ENCODE data around the gene KMT2E. TPM values are rescaled to one million over a fixed set of nuclear protein-coding genes. Genes with fewer than 3 reads are reported as not detected.

The KMT2E gene
- total RNA-seq, 2 donors from 2014 or later = 48.5 to 67.2 TPM

DNA sequence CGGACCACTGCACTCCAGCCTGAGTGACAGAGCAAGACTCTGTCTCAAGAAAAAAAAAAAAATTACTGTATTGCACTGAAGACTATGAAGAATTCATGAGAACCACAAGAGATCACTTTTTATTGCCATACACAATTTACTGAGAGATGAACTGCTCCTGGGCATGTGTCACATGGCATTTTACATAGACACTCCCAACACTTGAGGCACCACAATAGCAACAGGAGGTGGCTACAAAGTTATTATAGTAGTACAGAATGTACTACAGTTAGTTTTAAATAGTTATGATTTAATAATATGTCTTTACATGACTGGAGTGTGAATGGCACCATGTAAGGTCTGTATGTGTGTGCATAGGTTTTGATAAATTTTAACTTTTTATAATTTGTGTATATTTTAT lies 70.6 kb downstream of the KMT2E start:
- ATAC-seq (no peak), DNase-seq (no peak)
- 94 to 100% methylated on average over 1 of the region's 1 CpG for WGBS, 2 donors
- Histone ChIP-seq H3K36me3 (replicated peaks in 1 of 2; ENCODE audit: insufficient read depth in 1 of 2, low read depth in 2 of 2) (peaks cover 0 to 26% of the 10 kb centered on the region in 2 donors), H3K4me1 (no peaks in the 10 kb centered on the region), H3K4me3 (no peak overlapping the region), H3K27me3 (no peaks in the 10 kb centered on the region), H3K27ac (no peak overlapping the region), H3K9me3 (no peaks in the 10 kb centered on the region)
- intact Hi-C loops (cut with DNase I) = no loop called here
- TF ChIP-seq, protein P1, sequence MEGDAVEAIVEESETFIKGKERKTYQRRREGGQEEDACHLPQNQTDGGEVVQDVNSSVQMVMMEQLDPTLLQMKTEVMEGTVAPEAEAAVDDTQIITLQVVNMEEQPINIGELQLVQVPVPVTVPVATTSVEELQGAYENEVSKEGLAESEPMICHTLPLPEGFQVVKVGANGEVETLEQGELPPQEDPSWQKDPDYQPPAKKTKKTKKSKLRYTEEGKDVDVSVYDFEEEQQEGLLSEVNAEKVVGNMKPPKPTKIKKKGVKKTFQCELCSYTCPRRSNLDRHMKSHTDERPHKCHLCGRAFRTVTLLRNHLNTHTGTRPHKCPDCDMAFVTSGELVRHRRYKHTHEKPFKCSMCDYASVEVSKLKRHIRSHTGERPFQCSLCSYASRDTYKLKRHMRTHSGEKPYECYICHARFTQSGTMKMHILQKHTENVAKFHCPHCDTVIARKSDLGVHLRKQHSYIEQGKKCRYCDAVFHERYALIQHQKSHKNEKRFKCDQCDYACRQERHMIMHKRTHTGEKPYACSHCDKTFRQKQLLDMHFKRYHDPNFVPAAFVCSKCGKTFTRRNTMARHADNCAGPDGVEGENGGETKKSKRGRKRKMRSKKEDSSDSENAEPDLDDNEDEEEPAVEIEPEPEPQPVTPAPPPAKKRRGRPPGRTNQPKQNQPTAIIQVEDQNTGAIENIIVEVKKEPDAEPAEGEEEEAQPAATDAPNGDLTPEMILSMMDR (IDR thresholded peaks at IDR 0.05) = no peak
- TF ChIP-seq POLR2A (IDR thresholded peaks at IDR 0.05) = no peak

DNA sequence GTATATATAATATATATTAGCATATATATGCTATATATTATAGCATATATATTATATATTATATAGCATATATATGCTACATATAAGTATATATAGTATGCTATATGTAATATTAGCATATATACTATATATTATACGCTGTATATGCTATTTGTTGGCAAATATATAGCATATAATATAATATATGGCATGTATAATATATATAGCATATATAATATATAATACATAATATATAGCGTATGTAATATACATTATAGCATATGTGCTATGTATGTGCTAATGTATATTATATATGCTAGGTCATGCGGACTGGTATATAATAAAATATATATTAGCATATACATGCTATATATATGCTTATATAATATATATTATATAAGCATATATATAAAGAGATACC lies 72.8 kb downstream of the KMT2E start:
- Histone ChIP-seq H3K27ac (no peak overlapping the region), H3K27me3 (no peaks in the 10 kb centered on the region), H3K4me3 (no peak overlapping the region), H3K9me3 (no peaks in the 10 kb centered on the region), H3K36me3 (replicated peaks in 1 of 2; ENCODE audit: insufficient read depth in 1 of 2, low read depth in 2 of 2) (peaks cover 0 to 20% of the 10 kb centered on the region in 2 donors), H3K4me1 (no peaks in the 10 kb centered on the region)
- DNase-seq (no peak), ATAC-seq (no peak)
- TF ChIP-seq, protein P1 (IDR thresholded peaks at IDR 0.05) = no peak
- no peak for TF ChIP-seq POLR2A (IDR thresholded peaks at IDR 0.05)
- intact Hi-C loops (cut with DNase I) = no loop called here
- 95 to 97% methylated on average over 3 of the region's 3 CpGs for WGBS, 2 donors

DNA sequence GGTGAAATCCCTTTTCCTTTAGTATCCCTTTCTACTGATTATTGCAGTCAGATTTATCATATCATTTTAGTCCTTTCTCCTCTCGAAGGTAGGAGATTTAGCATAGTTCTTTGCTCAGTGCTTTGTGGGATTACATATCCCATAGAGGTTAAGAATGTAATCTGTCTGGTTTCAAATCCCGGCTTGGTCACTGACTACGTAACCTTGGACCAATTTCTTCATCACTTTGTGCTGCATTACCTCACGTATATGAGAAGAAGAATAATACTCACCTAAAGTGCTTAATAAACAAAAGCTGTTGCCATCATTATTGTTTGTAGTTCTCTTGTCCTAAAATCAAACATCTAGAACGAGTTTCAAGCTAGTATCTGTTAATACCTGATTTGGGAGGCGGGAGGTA lies 74.0 kb downstream of the KMT2E start:
- no peak for TF ChIP-seq POLR2A (IDR thresholded peaks at IDR 0.05)
- TF ChIP-seq, protein P1 (IDR thresholded peaks at IDR 0.05) = no peak
- H3K4me1 ChIP-seq = no peaks in the 10 kb centered on the region
- no peak overlapping the region for H3K4me3 ChIP-seq
- no peak for DNase-seq
- intact Hi-C loops (cut with DNase I) = no loop called here
- H3K27ac ChIP-seq = no peak overlapping the region
- ATAC-seq = no peak
- peaks cover 0 to 15% of the 10 kb centered on the region in 2 donors for H3K36me3 ChIP-seq (replicated peaks in 1 of 2; ENCODE audit: insufficient read depth in 1 of 2, low read depth in 2 of 2)
- H3K9me3 ChIP-seq = no peaks in the 10 kb centered on the region
- WGBS, 2 donors = 78 to 82% methylated on average over 6 of the region's 6 CpGs
- no peaks in the 10 kb centered on the region for H3K27me3 ChIP-seq

DNA sequence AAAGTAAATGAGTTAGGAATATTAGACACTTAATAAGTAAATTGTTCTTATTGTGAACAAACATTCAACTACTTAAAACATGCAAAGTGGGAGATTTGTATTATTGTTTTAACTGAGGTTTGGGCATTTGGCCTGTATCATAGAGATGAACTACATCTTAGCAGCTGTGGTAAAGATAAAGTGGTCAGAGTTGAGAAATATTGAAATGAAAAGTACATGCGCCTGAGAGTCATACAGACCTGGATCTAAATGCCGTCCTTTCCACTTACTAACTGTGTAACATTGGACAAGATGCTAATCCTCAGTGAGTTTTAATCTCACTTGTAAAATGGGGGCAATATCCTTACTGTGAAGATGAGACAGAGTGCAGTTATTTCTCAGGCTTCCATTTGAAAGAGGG lies 74.5 kb downstream of the KMT2E start:
- TF ChIP-seq, protein P1 (IDR thresholded peaks at IDR 0.05) = no peak
- no peak for TF ChIP-seq POLR2A (IDR thresholded peaks at IDR 0.05)
- DNase-seq = no peak
- 86 to 90% methylated on average over 2 of the region's 2 CpGs for WGBS, 2 donors
- peaks cover 0 to 13% of the 10 kb centered on the region in 2 donors for H3K36me3 ChIP-seq (replicated peaks in 1 of 2; ENCODE audit: insufficient read depth in 1 of 2, low read depth in 2 of 2)
- no peak overlapping the region for H3K27ac ChIP-seq
- H3K9me3 ChIP-seq = no peaks in the 10 kb centered on the region
- intact Hi-C loops (cut with DNase I) = no loop called here
- no peak for ATAC-seq
- H3K4me3 ChIP-seq = no peak overlapping the region
- no peaks in the 10 kb centered on the region for H3K27me3 ChIP-seq
- no peaks in the 10 kb centered on the region for H3K4me1 ChIP-seq

DNA sequence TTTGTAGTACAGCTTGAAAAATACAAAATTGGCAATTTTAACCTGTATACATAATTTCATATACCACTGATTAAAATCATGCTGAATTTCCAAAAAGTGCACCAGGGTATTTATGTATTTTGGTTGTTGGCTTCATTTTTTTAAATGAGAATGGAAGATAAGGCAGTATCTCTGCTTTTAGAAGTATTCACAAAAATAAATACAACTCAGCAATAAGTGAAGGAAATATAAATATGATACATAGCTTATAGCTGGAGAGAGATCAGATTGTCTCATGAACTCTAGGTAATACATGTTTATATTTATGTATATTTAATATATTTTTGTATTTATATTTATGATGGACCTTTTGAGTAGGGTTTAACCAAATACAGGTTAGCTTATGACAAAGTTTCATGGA lies 81.0 kb downstream of the KMT2E start:
- no peaks in the 10 kb centered on the region for H3K4me1 ChIP-seq
- no peak overlapping the region for H3K4me3 ChIP-seq
- DNase-seq (no peak), ATAC-seq (no peak)
- no peaks in the 10 kb centered on the region for H3K9me3 ChIP-seq
- H3K27me3 ChIP-seq = no peaks in the 10 kb centered on the region
- TF ChIP-seq, protein P1 (IDR thresholded peaks at IDR 0.05) = no peak
- TF ChIP-seq POLR2A (IDR thresholded peaks at IDR 0.05) = no peak
- H3K27ac ChIP-seq = no peak overlapping the region
- intact Hi-C loops (cut with DNase I) = no loop called here
- H3K36me3 ChIP-seq (replicated peaks in 1 of 2; ENCODE audit: insufficient read depth in 1 of 2, low read depth in 2 of 2) = peaks cover 0 to 5% of the 10 kb centered on the region in 2 donors
